Natural killer cell (primary cell): ENCODE data around the gene DISC1. TPM values are rescaled to one million over a fixed set of nuclear protein-coding genes. Genes with fewer than 3 reads are reported as not detected.

Experiments used
- ATAC-seq, 3 donors: fragments of 150-1000 bp in 2 of 3; fragments of 200-7000 bp in 1 of 3; cut with Tn5 transposase; 1 replicate in 1 of 3; 2 replicates in 2 of 3; pipeline ENCODE4 v1.10.0; 2021; ENCODE audit warnings: mild to moderate bottlenecking in 2 of 3, moderate library complexity in 2 of 3
- DNase-seq, 2 donors: peaks; one replicate each; pipeline versions ENCODE4 v3.0.0 to v3.0.0-alpha.2; 2013 to 2021; ENCODE audit warnings: mixed read lengths in 1 of 2
- H3K27ac ChIP-seq: one replicate; pipeline ENCODE4 v1.5.1; 2013; ENCODE audit warnings: mild to moderate bottlenecking, low read length
- H3K27me3 ChIP-seq: one replicate; pipeline ENCODE4 v1.6.1; 2013; ENCODE audit warnings: low read length; ENCODE audit not compliant: control insufficient read depth, insufficient read depth
- H3K36me3 ChIP-seq: one replicate; pipeline ENCODE4 v1.6.1; 2013; ENCODE audit warnings: low read length; ENCODE audit not compliant: control insufficient read depth, insufficient read depth
- H3K4me1 ChIP-seq: one replicate; pipeline ENCODE4 v1.6.1; 2013; ENCODE audit warnings: low read length; ENCODE audit not compliant: control insufficient read depth, insufficient read depth
- H3K4me3 ChIP-seq: one replicate; pipeline ENCODE4 v1.5.1; 2013; ENCODE audit warnings: low read length
- H3K9me3 ChIP-seq: one replicate; pipeline ENCODE4 v1.6.1; 2013; ENCODE audit warnings: low read length; ENCODE audit not compliant: control insufficient read depth, insufficient read depth
- H3K27ac Mint-ChIP-seq, 2 donors: one replicate each; pipeline ENCODE4 v1.8.0; 2022; ENCODE audit warnings: mild to moderate bottlenecking in 2 of 2, mixed read lengths in 2 of 2, moderate library complexity in 1 of 2
- H3K27me3 Mint-ChIP-seq, 2 donors: one replicate each; pipeline ENCODE4 v1.8.0; 2022; ENCODE audit warnings: low read depth in 2 of 2, mixed read lengths in 2 of 2
- H3K36me3 Mint-ChIP-seq: one replicate; pipeline ENCODE4 v1.8.0; 2022; ENCODE audit warnings: mixed read lengths
- H3K4me1 Mint-ChIP-seq, 2 donors: one replicate each; pipeline ENCODE4 v1.8.0; 2022; ENCODE audit warnings: mixed read lengths in 2 of 2
- H3K4me3 Mint-ChIP-seq: one replicate; pipeline ENCODE4 v1.8.0; 2022; ENCODE audit warnings: mild to moderate bottlenecking, moderate library complexity, mixed read lengths
- H3K9me3 Mint-ChIP-seq, 2 donors: one replicate each; pipeline ENCODE4 v1.8.0; 2022; ENCODE audit warnings: mixed read lengths in 2 of 2
- CTCF ChIP-seq: fragments of 200-600 bp; IDR thresholded peaks from one replicate; pipeline ENCODE4 v1.8.0; 2022; ENCODE audit warnings: antibody characterized with exemption
- WGBS: methylation state at CpG from one replicate; pipeline ENCODE4 v1.1.7; 2013; ENCODE audit warnings: missing lambda C conversion rate; ENCODE audit not compliant: insufficient coverage; 5-methylcytosine and 5-hydroxymethylcytosine counted together
- intact Hi-C: fragments of 100-400 bp; cut with micrococcal nuclease; formaldehyde crosslinking; loops from one replicate; pipeline ENCODE4 v1.14.2; 2022
- total RNA-seq, 4 donors: library from RNA; stranded (reverse); fragments of 120-200 nt in 1 of 4; gene quantifications; one replicate each; pipeline versions ENCODE4 v1.2.3 to v1.2.4, GENCODE V29; 2013 to 2022

DISC1 gene
- total RNA-seq, 3 donors from 2014 or later (not counting 1 experiment from before 2014, with no cell fraction given): 5.9 to 10.7 (median 9.7) TPM

GRCh38 chr1:232059726-232060374 lies 433.3 kb downstream of the DISC1 start:
- Mint-ChIP-seq H3K4me3 (no peak overlapping the region), H3K27me3 (peaks cover 9 to 12% of the 10 kb centered on the region in 2 donors), H3K9me3 (no peaks in the 10 kb centered on the region), H3K36me3 (no peaks in the 10 kb centered on the region), H3K27ac (no peak overlapping the region), H3K4me1 (peaks cover 0 to 4% of the 10 kb centered on the region in 2 donors)
- no peaks in the 10 kb centered on the region for H3K36me3 ChIP-seq
- no peaks in the 10 kb centered on the region for H3K27me3 ChIP-seq
- ATAC-seq: no peak
- no peak overlapping the region for H3K4me3 ChIP-seq
- TF ChIP-seq CTCF: no peak
- no peak for DNase-seq
- no peak overlapping the region for H3K27ac ChIP-seq
- no peaks in the 10 kb centered on the region for H3K9me3 ChIP-seq
- H3K4me1 ChIP-seq: no peaks in the 10 kb centered on the region
- 77% methylated on average over 8 of the region's 8 CpGs for WGBS
- intact Hi-C loops: no loop called here

- Histone ChIP-seq H3K4me3 (no peak overlapping the region), H3K27me3 (no peaks in the 10 kb centered on the region), H3K4me1 (no peaks in the 10 kb centered on the region), H3K36me3 (no peaks in the 10 kb centered on the region), H3K27ac (no peak overlapping the region), H3K9me3 (no peaks in the 10 kb centered on the region)
- Mint-ChIP-seq H3K36me3 (no peaks in the 10 kb centered on the region), H3K9me3 (no peaks in the 10 kb centered on the region), H3K4me3 (no peak overlapping the region), H3K27ac (no peak overlapping the region), H3K4me1 (peaks cover 0 to 4% of the 10 kb centered on the region in 2 donors), H3K27me3 (peaks cover 0 to 9% of the 10 kb centered on the region in 2 donors)
- 93% methylated on average over 3 of the region's 3 CpGs for WGBS
- no peak for DNase-seq
- TF ChIP-seq CTCF: no peak
- intact Hi-C loops: no loop called here
- no peak for ATAC-seq
These were observed 436.4 kb downstream of the DISC1 start for GRCh38 chr1:232062967-232063366.

- Mint-ChIP-seq H3K4me3 (no peak overlapping the region), H3K27me3 (peaks cover 6 to 20% of the 10 kb centered on the region in 2 donors)
- intact Hi-C loops: no loop called here
These were observed 439.9 kb downstream of the DISC1 start for GRCh38 chr1:232066521-232066920.

More at GRCh38 chr1:232066521-232066920, 439.9 kb downstream of the DISC1 start:
- H3K27ac Mint-ChIP-seq: no peak overlapping the region
- no peak for DNase-seq
- no peaks in the 10 kb centered on the region for H3K4me1 ChIP-seq
- H3K36me3 ChIP-seq: no peaks in the 10 kb centered on the region
- no peaks in the 10 kb centered on the region for H3K9me3 Mint-ChIP-seq
- 85% methylated on average over 2 of the region's 3 CpGs for WGBS
- no peaks in the 10 kb centered on the region for H3K27me3 ChIP-seq
- no peak overlapping the region for H3K27ac ChIP-seq
- no peaks in the 10 kb centered on the region for H3K36me3 Mint-ChIP-seq
- H3K9me3 ChIP-seq: no peaks in the 10 kb centered on the region
- ATAC-seq: no peak
- H3K4me1 Mint-ChIP-seq: no peaks in the 10 kb centered on the region
- no peak for TF ChIP-seq CTCF
- H3K4me3 ChIP-seq: no peak overlapping the region
